Measurements from ENCODE around the gene APBB2. TPM values are rescaled to one million over a fixed set of nuclear protein-coding genes. Genes with fewer than 3 reads are reported as not detected.

APBB2 gene
- total and polyA plus RNA-seq, 12 donors, result 5.2 to 35.4 (median 26.3) TPM

- TF ChIP-seq CTCF (IDR thresholded peaks at IDR 0.05), result no peak
- 31 to 37% methylated on average over 11 of the region's 11 CpGs for WGBS, 2 donors
- intact Hi-C loops (cut with DNase I), result loop anchor here in 2 of 10 donors (10.0 kb wide), 1 partner anchor 627 kb away; no protein-coding TSS in a partner anchor
Observed at GRCh38 chr4:41257906-41258305, 43.6 kb upstream of the APBB2 start.

GRCh38 chr4:41257257-41257901 lies 43.0 kb upstream of the APBB2 start:
- 2% methylated on average over 64 to 69 of the region's 69 CpGs for WGBS, 2 donors
- DNase-seq (peak; percentile 9 to 42), ATAC-seq (peak; percentile 63 to 83 (median 72))
- peaks cover 8 to 21% (median 16%) of the 10 kb centered on the region in 9 donors for H3K4me1 ChIP-seq
- H3K27ac ChIP-seq, result no peak overlapping the region
- H3K36me3 ChIP-seq, result peaks cover 0 to 8% (median 0%) of the 10 kb centered on the region in 9 donors
- TF ChIP-seq CTCF (IDR thresholded peaks at IDR 0.05), result peak in 1 of 9 donors; percentile 11
- H3K27me3 ChIP-seq, result peaks cover 0 to 63% (median 20%) of the 10 kb centered on the region in 7 donors
- peak overlapping the region; percentile 16 to 62 (median 58) for H3K4me3 ChIP-seq
- no peaks in the 10 kb centered on the region for H3K9me3 ChIP-seq
- intact Hi-C loops (cut with DNase I), result loop anchor here in 2 of 10 donors (10.0 kb wide), 1 partner anchor 627 kb away; no protein-coding TSS in a partner anchor

More at GRCh38 chr4:41257906-41258305, 43.6 kb upstream of the APBB2 start:
- Histone ChIP-seq H3K9me3 (no peaks in the 10 kb centered on the region), H3K4me1 (peaks cover 8 to 21% (median 16%) of the 10 kb centered on the region in 9 donors), H3K4me3 (peak overlapping the region in 9 of 10 donors; percentile 16 to 62 (median 58)), H3K27me3 (peaks cover 0 to 63% (median 20%) of the 10 kb centered on the region in 7 donors), H3K27ac (no peak overlapping the region), H3K36me3 (peaks cover 0 to 8% (median 0%) of the 10 kb centered on the region in 9 donors)
- ATAC-seq (peak in 1 of 8 donors; percentile 15), DNase-seq (no peak)

- DNase-seq (peak in 1 of 2 donors; percentile 26), ATAC-seq (peak; percentile 21 to 74 (median 60))
- H3K9me3 ChIP-seq, result no peaks in the 10 kb centered on the region
- intact Hi-C loops (cut with DNase I), result loop anchor here in 2 of 10 donors (10.0 kb wide), 1 partner anchor 628 kb away; no protein-coding TSS in a partner anchor
- peaks cover 8 to 21% (median 16%) of the 10 kb centered on the region in 9 donors for H3K4me1 ChIP-seq
- H3K27ac ChIP-seq, result no peak within 1 kb of the TSS
- peaks cover 0 to 63% (median 20%) of the 10 kb centered on the region in 7 donors for H3K27me3 ChIP-seq
- H3K36me3 ChIP-seq, result peaks cover 0 to 8% (median 0%) of the 10 kb centered on the region in 9 donors
- no peak for TF ChIP-seq CTCF (IDR thresholded peaks at IDR 0.05)
- WGBS, 2 donors, result 1 to 3% methylated on average over 55 of the region's 55 CpGs
- H3K4me3 ChIP-seq, result peak within 1 kb of the TSS; percentile 16 to 62 (median 58)
Observed at GRCh38 chr4:41256740-41257256, 42.5 kb upstream of the APBB2 start, which contains the start of gene UCHL1. Gene UCHL1 (plus strand): TSS chr4:41256928. CDS start chr4:41256977, 49 bp downstream.

- peaks cover 0 to 8% (median 0%) of the 10 kb centered on the region in 9 donors for H3K36me3 ChIP-seq
- intact Hi-C loops (cut with DNase I), result loop anchor here in 2 of 10 donors (10.0 kb wide), 1 partner anchor 629 kb away; no protein-coding TSS in a partner anchor
- H3K9me3 ChIP-seq, result no peaks in the 10 kb centered on the region
- peak overlapping the region; percentile 16 to 62 (median 58) for H3K4me3 ChIP-seq
- DNase-seq, result no peak
- WGBS, 2 donors, result 21 to 30% methylated on average over 13 of the region's 13 CpGs
- TF ChIP-seq CTCF (IDR thresholded peaks at IDR 0.05), result no peak
- H3K4me1 ChIP-seq, result peaks cover 8 to 21% (median 16%) of the 10 kb centered on the region in 9 donors
- H3K27ac ChIP-seq, result no peak overlapping the region
- H3K27me3 ChIP-seq, result peaks cover 0 to 63% (median 20%) of the 10 kb centered on the region in 7 donors
- ATAC-seq, result no peak
Observed at GRCh38 chr4:41256131-41256739, 41.9 kb upstream of the APBB2 start.

Measured in heart right ventricle (tissue), 16 donors.